Measurements from ENCODE around the gene CNOT11. TPM values are rescaled to one million over a fixed set of nuclear protein-coding genes. Genes with fewer than 3 reads are reported as not detected.
"Not testable (repeated sequence)": the region's sequence is repeated elsewhere in the genome, so short reads cannot be mapped to it uniquely, and the experiment has no call there.

Gene CNOT11
- polyA plus RNA-seq (ENCODE audit: low read depth in 6 of 6), result 10 to 100 TPM; 41.2 to 51.9 (median 45.8) TPM

DNA sequence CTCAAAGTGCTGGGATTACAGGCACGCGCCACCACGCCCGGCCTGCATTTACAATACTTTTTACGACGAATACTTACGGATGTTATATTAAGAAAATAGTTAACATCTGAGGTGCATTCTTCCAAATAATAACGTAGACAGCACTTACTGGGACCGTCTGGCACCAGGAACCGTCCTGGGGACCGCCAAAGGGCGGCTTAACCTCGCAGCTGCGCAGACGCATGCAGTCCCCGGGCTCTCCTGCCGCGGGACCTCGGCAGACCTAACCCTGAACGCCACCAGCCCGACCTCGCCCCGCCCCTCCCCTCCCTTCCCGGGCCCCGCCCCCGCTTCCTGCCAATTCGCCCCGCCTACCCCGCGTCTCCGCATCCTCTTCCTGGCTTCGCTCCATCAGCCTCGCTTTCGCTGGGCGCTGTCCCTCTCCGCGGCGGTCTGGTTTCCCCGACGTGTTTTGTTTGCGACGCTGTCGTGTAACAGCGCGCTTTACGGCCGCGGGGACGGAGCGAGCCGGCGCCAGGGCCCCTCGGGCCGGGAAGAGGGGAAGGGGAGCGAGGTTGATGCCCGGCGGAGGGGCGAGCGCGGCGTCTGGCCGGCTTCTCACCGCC lies at the start of gene CNOT11:
CNOT11 (plus strand) TSS at position 479 of the 605 bp plus-strand sequence; CDS start at position 558, 79 bp downstream.
- peaks cover 24 to 50% (median 34%) of the 10 kb centered on the region in 3 donors for H3K4me1 Mint-ChIP-seq
- H3K27me3 Mint-ChIP-seq, result no peaks in the 10 kb centered on the region
- H3K4me3 Mint-ChIP-seq, result peak within 1 kb of the TSS; percentile 93 to 98 (median 96)
- DNase-seq, result peak; percentile 96
- no peaks in the 10 kb centered on the region for H3K9me3 Mint-ChIP-seq
- peak within 1 kb of the TSS; percentile 91 to 98 (median 96) for H3K27ac Mint-ChIP-seq
- peak; percentile 79 to 80 for ATAC-seq (ENCODE audit: low read depth in 2 of 2)
- peaks cover 0 to 3% of the 10 kb centered on the region in 2 donors for H3K36me3 Mint-ChIP-seq

- peaks cover 7 to 8% (median 8%) of the 10 kb centered on the region in 3 donors for H3K27me3 Mint-ChIP-seq
- H3K4me3 Mint-ChIP-seq, result peak overlapping the region in 3 of 8 donors; percentile 8 to 30 (median 13)
- H3K36me3 Mint-ChIP-seq, result peaks cover 0 to 7% of the 10 kb centered on the region in 2 donors
- no peak for ATAC-seq (ENCODE audit: low read depth in 2 of 2)
- peaks cover 0 to 13% (median 5%) of the 10 kb centered on the region in 3 donors for H3K4me1 Mint-ChIP-seq
- H3K9me3 Mint-ChIP-seq, result peaks cover 0 to 8% (median 5%) of the 10 kb centered on the region in 7 donors
- DNase-seq, result no peak
- H3K27ac Mint-ChIP-seq, result peak overlapping the region in 3 of 6 donors; percentile 24 to 83 (median 47)
These were observed 48.1 kb upstream of the CNOT11 start for GRCh38 chr2:101204400-101205115.

- H3K4me1 Mint-ChIP-seq, result peaks cover 0 to 13% (median 5%) of the 10 kb centered on the region in 3 donors
- peaks cover 0 to 20% (median 12%) of the 10 kb centered on the region in 7 donors for H3K9me3 Mint-ChIP-seq
- H3K36me3 Mint-ChIP-seq, result peaks cover 0 to 14% of the 10 kb centered on the region in 2 donors
- peak overlapping the region in 7 of 8 donors; percentile 13 to 88 (median 65) for H3K4me3 Mint-ChIP-seq
- peak; percentile 73 to 87 for ATAC-seq (ENCODE audit: low read depth in 2 of 2)
- H3K27ac Mint-ChIP-seq, result peak overlapping the region in 1 of 6 donors; percentile 83
- DNase-seq, result peak; percentile 35
- H3K27me3 Mint-ChIP-seq, result peaks cover 7 to 14% (median 8%) of the 10 kb centered on the region in 3 donors
These were observed 46.9 kb upstream of the CNOT11 start for GRCh38 chr2:101205521-101206479.

GRCh38 chr2:101208830-101209229 lies 43.9 kb upstream of the CNOT11 start:
- H3K27ac Mint-ChIP-seq, result no peak overlapping the region
- DNase-seq (no peak), ATAC-seq (ENCODE audit: low read depth in 2 of 2) (no peak)
- peaks cover 5 to 14% of the 10 kb centered on the region in 2 donors for H3K36me3 Mint-ChIP-seq
- no peak overlapping the region for H3K4me3 Mint-ChIP-seq
- peaks cover 0 to 27% (median 16%) of the 10 kb centered on the region in 7 donors for H3K9me3 Mint-ChIP-seq
- H3K27me3 Mint-ChIP-seq, result peaks cover 0 to 14% (median 9%) of the 10 kb centered on the region in 3 donors
- H3K4me1 Mint-ChIP-seq, result peaks cover 0 to 13% (median 5%) of the 10 kb centered on the region in 3 donors

- Mint-ChIP-seq H3K36me3 (no peaks in the 10 kb centered on the region), H3K4me3 (no peak overlapping the region), H3K27me3 (peaks cover 28 to 44% (median 43%) of the 10 kb centered on the region in 3 donors), H3K9me3 (peaks cover 0 to 8% (median 0%) of the 10 kb centered on the region in 7 donors), H3K4me1 (peaks cover 9 to 13% (median 12%) of the 10 kb centered on the region in 3 donors), H3K27ac (no peak overlapping the region)
- DNase-seq (no peak), ATAC-seq (ENCODE audit: low read depth in 2 of 2) (no peak)
These were observed 33.4 kb upstream of the CNOT11 start for GRCh38 chr2:101219246-101219645.

DNA sequence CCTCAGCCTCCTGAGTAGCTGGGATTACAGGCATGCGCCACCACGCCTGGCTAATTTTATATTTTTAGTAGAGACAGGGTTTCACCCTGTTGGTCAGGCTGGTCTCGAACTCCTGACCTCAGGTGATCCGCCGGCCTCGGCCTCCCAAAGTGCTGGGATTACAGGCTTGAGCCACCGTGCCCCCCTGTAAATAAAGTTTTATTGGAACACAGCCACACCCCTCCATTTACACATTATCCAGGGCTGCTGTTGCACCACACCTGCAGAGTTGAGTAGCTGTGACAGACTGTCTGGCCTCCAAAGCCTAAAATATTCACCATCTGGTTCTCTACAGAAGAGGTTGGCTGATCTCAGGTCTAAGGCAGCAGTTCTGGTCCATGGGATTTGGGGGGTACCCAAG lies 32.6 kb upstream of the CNOT11 start:
- DNase-seq; H3K4me3 Mint-ChIP-seq; ATAC-seq (ENCODE audit: low read depth in 2 of 2); H3K9me3 Mint-ChIP-seq; H3K36me3 Mint-ChIP-seq; H3K27ac Mint-ChIP-seq: not testable (repeated sequence)
- Mint-ChIP-seq H3K4me1 (peaks cover 16 to 21% (median 18%) of the 10 kb centered on the region in 3 donors), H3K27me3 (peaks cover 24 to 43% (median 38%) of the 10 kb centered on the region in 3 donors)

GRCh38 chr2:101223814-101224231 lies 28.9 kb upstream of the CNOT11 start:
- Mint-ChIP-seq H3K27ac (peak overlapping the region in 4 of 6 donors; percentile 24 to 75 (median 63)), H3K4me1 (peaks cover 13 to 25% (median 19%) of the 10 kb centered on the region in 3 donors), H3K36me3 (no peaks in the 10 kb centered on the region), H3K27me3 (peaks cover 38 to 51% (median 39%) of the 10 kb centered on the region in 3 donors), H3K4me3 (peak overlapping the region in 7 of 8 donors; percentile 38 to 80 (median 68)), H3K9me3 (peaks cover 0 to 9% (median 0%) of the 10 kb centered on the region in 7 donors)
- peak; percentile 97 to 98 for ATAC-seq (ENCODE audit: low read depth in 2 of 2)
- DNase-seq, result peak; percentile 76

- DNase-seq, result no peak
- Mint-ChIP-seq H3K27ac (no peak overlapping the region), H3K36me3 (peaks cover 5 to 20% of the 10 kb centered on the region in 2 donors), H3K9me3 (peaks cover 4 to 33% (median 13%) of the 10 kb centered on the region in 7 donors), H3K4me1 (peaks cover 5 to 8% (median 7%) of the 10 kb centered on the region in 3 donors), H3K4me3 (no peak overlapping the region), H3K27me3 (peaks cover 43 to 52% (median 52%) of the 10 kb centered on the region in 3 donors)
- ATAC-seq (ENCODE audit: low read depth in 2 of 2), result no peak
These were observed 22.1 kb upstream of the CNOT11 start for GRCh38 chr2:101230541-101231001.

DNA sequence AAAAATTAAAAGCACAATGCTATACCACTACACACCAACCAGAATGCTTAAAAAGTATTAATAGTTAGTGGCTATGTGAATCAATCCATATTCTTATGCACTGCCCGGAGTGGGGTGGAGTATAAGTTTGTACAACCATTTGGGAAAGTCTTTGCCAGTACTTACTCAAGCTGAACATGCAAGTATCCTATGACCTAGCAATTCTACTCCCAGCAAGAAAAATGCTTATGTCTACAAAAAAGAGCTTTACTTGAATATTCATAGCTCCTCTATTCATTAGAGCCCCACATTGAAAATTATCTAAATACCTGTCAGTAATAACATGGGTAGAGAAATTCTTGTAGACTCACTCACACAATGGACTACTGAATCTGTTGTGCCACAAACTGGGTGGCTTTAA lies 21.4 kb upstream of the CNOT11 start:
- ATAC-seq (ENCODE audit: low read depth in 2 of 2), result no peak
- peaks cover 4 to 40% (median 18%) of the 10 kb centered on the region in 7 donors for H3K9me3 Mint-ChIP-seq
- no peak overlapping the region for H3K4me3 Mint-ChIP-seq
- peaks cover 5 to 26% of the 10 kb centered on the region in 2 donors for H3K36me3 Mint-ChIP-seq
- H3K27me3 Mint-ChIP-seq, result peaks cover 37 to 49% (median 45%) of the 10 kb centered on the region in 3 donors
- H3K27ac Mint-ChIP-seq, result no peak overlapping the region
- no peak for DNase-seq
- H3K4me1 Mint-ChIP-seq, result peaks cover 5 to 8% (median 7%) of the 10 kb centered on the region in 3 donors

DNA sequence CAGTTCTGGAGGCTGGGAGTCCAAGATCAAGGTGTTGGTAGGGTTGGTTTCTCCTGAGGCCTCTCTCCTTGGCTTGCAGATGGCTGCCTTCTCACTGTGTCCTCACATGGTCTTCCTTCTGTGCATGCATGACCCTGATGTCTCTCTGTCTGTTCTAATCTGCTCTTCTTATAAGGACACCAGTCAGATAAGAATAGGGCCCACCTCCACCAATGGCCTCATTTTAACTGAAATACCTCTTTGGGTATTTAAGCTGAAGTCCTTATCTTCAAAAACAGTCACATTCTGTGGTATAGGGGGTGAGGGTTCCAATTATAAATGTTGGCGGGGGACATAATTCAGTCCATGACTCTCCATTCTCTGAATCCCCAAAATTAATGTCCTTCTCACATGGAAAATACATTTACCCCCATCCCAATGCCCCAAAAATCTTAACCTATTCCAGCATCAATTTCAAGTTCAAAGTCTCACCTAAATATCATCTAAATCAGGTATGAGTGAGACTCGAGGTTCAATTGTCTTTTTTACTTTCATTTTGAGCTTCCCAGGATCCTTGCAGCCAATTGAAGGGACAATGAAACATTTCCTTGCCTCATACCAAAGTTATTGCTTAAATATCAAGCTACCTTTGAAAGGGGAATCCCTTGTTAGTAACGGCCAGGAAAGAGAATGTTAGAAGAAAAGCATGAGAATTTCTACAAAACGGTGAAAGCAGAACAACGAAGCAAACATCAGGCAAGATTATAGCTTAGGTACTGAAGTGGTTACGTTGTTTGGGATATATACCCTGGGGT lies 20.6 kb upstream of the CNOT11 start:
- H3K36me3 Mint-ChIP-seq, result peaks cover 5 to 26% of the 10 kb centered on the region in 2 donors
- H3K27me3 Mint-ChIP-seq, result peaks cover 29 to 43% (median 38%) of the 10 kb centered on the region in 3 donors
- ATAC-seq (ENCODE audit: low read depth in 2 of 2), result no peak
- no peak for DNase-seq
- H3K4me3 Mint-ChIP-seq, result no peak overlapping the region
- H3K27ac Mint-ChIP-seq, result peak overlapping the region in 1 of 6 donors; percentile 18
- H3K9me3 Mint-ChIP-seq, result peaks cover 4 to 46% (median 21%) of the 10 kb centered on the region in 7 donors
- peaks cover 5 to 8% (median 7%) of the 10 kb centered on the region in 3 donors for H3K4me1 Mint-ChIP-seq

DNA sequence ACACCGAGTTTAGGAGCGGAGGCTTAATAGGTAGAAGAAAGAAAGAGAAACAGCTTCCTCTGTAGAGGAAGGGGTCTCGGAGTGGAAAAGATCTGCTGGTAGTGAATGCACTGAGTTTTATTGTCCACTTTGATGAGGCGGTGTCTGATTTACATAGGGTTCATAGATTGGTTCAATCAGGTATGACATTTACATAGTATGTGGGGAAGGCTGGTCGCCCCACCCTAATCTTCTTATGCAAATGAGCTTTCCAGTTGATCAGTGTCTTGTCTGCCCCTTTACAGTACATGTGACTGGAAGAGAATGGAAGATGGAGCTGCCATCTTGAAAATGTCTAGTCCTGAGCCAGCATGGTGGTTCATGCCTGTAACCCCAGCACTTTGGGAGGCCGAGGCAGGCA lies 19.9 kb upstream of the CNOT11 start:
- peaks cover 26 to 42% (median 36%) of the 10 kb centered on the region in 3 donors for H3K27me3 Mint-ChIP-seq
- peaks cover 4 to 46% (median 21%) of the 10 kb centered on the region in 7 donors for H3K9me3 Mint-ChIP-seq
- H3K36me3 Mint-ChIP-seq, result peaks cover 5 to 26% of the 10 kb centered on the region in 2 donors
- peaks cover 5 to 8% (median 7%) of the 10 kb centered on the region in 3 donors for H3K4me1 Mint-ChIP-seq
- ATAC-seq (ENCODE audit: low read depth in 2 of 2) (no peak), DNase-seq (no peak)
- no peak overlapping the region for H3K4me3 Mint-ChIP-seq
- H3K27ac Mint-ChIP-seq, result no peak overlapping the region
